ACC112 (cell line): ENCODE results near the gene CHST8.

Source experiments
- H2AFZ ChIP-seq: fragments of 200-600 bp; sonication (generic); one replicate; pipeline ENCODE4 v1.6.0; 2017; ENCODE audit warnings: antibody characterized with exemption, low read length; ENCODE audit not compliant: unreplicated experiment
- H3K27ac ChIP-seq: fragments of 200-600 bp; sonication (generic); 2 replicates; pipeline ENCODE4 v1.5.1; 2014; ENCODE audit warnings: low read depth, mild to moderate bottlenecking, antibody characterized with exemption, low read length, moderate library complexity
- H3K27me3 ChIP-seq: fragments of 200-600 bp; sonication (generic); 2 replicates; pipeline ENCODE4 v1.6.1; 2014; ENCODE audit warnings: mild to moderate bottlenecking, antibody characterized with exemption, low read length, moderate library complexity, mixed read lengths; ENCODE audit not compliant: insufficient read depth
- H3K36me3 ChIP-seq: fragments of 200-600 bp; sonication (generic); 2 replicates; pipeline ENCODE4 v1.6.1; 2016; ENCODE audit warnings: mild to moderate bottlenecking, antibody characterized with exemption, low read length, moderate library complexity, mixed read lengths; ENCODE audit not compliant: insufficient read depth
- H3K4me1 ChIP-seq: fragments of 200-600 bp; sonication (generic); one replicate; pipeline ENCODE4 v1.6.1; 2016; ENCODE audit warnings: low read length, mixed read lengths; ENCODE audit not compliant: insufficient read depth, unreplicated experiment, control insufficient read depth
- H3K4me3 ChIP-seq: fragments of 200-600 bp; sonication (generic); 2 replicates; pipeline ENCODE4 v1.5.1; 2014; ENCODE audit warnings: mild to moderate bottlenecking, low read depth, low read length
- H3K79me2 ChIP-seq: fragments of 200-600 bp; sonication (generic); one replicate; pipeline ENCODE4 v1.6.0; 2016; ENCODE audit warnings: low read length; ENCODE audit not compliant: control insufficient read depth, unreplicated experiment, insufficient read depth

The CHST8 gene

DNA sequence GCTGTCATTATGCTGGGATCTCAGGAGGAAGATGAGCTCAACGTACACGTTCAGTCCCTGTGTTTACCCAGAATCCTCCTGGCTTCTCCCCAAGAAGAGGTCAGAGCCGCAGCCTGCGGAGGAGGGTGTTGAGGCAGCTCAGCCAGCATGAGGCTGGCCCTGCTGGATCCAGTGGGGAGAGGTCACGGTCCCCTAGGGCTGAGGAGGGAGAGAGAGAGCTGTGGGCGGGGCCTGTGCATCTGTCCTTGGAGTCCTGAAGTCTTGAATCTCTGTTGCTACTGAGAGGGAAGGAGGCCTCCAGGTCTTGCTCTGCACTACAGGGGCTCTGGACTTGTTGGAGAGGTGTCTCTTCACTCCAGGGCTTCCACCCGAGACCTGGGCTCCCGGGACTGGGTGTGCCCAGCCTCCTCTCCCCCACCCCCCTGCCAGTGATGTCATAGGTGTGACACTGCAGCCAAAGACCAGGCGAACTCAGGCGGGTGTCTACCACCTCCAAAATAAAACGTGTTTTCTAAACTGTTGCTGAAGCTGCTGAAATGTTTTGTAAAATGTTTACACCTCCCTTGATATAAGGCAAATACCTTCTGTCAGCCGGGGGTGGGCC, 97.0 kb downstream of the CHST8 start:
- no peak overlapping the region for H3K4me3 ChIP-seq

DNA sequence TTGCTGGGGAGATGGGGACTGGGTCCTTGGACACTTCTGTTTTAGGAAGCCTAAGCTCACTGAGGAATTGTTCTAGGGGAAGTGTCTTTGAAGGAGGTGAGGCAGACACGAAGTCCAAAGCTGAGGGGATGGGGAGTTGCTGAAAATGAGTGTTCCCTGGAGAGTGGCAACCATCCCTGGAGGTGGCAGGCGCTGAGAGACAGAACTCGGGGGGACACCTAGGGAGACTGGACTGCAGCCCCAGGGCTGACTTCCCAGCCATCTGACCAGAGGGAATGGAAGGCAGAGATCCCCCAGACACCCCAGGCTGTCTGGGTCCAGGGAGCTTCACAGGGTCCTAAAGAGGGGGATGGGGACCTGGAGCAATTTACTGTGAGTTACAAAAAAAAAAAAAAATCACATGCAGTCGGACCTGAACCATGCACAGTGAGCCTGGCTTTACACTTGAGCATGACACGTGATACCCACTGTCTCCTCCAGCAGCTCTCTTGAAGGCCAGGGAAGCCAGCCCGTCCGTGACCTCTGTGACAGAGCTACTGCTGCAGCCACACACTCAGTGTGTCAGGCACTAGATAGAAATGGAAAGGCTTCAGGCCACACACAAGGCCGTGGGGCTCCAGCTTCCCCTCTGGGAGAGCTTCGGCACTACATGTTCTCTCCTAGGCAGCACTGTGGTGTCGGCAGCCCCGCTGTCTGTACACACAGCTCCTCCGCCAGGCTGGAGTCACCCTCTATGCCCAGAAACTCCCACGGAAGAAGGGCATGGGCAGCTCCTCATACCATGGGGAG, 97.8 kb downstream of the CHST8 start:
- H3K27me3 ChIP-seq = peaks cover 5% of the 10 kb centered on the region; the same call in 1 of the 2 replicates
- no peaks in the 10 kb centered on the region for H3K36me3 ChIP-seq
- H3K79me2 ChIP-seq = no peaks in the 10 kb centered on the region
- H2AFZ ChIP-seq = no peak overlapping the region
- no peak overlapping the region for H3K27ac ChIP-seq
- no peaks in the 10 kb centered on the region for H3K4me1 ChIP-seq
- H3K4me3 ChIP-seq = no peak overlapping the region

More for the DNA sequence above, 97.0 kb downstream of the CHST8 start:
- Histone ChIP-seq H2AFZ (no peak overlapping the region), H3K27me3 (peaks cover 5% of the 10 kb centered on the region; the same call in 1 of the 2 replicates), H3K27ac (no peak overlapping the region), H3K4me1 (no peaks in the 10 kb centered on the region), H3K36me3 (no peaks in the 10 kb centered on the region), H3K79me2 (no peaks in the 10 kb centered on the region)

DNA sequence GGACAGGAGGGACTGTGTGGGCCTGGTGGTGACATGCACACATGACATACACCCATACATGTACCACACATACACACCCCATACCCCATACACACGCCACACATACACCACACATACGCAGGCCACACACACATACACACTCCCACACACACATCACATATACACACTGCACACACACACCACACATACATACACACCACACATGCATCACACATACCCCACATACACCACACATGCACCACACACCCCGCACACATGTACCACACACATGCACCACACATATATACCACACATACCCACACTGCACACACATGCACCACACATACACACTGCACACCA, 98.4 kb downstream of the CHST8 start:
- no peak overlapping the region for H3K27ac ChIP-seq
- no peak overlapping the region for H3K4me3 ChIP-seq
- H3K36me3 ChIP-seq = no peaks in the 10 kb centered on the region
- H3K4me1 ChIP-seq = no peaks in the 10 kb centered on the region
- H3K27me3 ChIP-seq = peaks cover 5% of the 10 kb centered on the region; the same call in 1 of the 2 replicates
- no peak overlapping the region for H2AFZ ChIP-seq
- H3K79me2 ChIP-seq = no peaks in the 10 kb centered on the region

DNA sequence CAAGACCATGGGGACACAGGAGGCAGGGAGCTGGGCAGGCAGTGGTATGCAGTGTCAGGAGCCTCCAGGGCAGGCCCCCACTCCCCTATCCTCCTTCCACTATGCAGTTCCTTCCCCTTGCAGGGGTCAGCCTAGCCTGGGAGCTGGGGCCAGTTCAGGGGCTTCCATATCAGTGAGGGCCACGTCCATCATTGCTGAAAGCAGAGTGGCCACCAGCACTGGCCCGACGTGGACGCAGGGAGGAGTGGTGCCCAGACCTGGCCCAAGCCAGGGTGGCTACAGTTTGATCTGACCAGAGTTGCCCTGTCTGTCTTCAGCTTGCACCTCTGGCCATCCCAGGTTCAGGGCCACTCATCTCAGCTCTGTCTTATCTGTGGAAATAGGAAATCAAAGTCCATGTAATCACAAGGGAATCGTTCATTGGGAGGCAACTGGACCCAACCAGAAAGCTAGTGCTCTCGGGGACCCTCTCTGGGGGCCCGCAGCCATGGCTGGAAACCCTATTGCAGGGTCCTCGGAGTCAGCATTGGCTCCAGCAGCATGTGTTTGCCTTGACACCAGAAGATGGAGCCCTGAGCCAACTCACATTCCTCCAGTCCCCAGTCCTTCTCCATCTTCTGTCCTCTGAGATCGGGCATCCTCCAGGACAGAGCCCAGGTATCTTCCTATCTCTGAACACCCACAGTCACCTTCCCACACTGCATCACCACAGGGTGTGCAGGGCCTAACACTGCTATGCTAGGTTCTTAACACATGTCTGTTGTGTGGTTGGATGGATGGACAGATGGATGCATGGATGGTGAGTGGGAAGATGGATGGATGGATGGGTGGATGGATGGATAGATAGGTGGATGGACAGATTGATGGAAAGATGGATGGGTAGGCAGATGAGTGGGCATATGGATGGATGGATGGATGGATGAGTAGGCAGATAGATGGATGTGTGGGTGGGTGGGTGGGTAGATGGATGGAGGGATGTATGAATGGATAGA, 99.2 kb downstream of the CHST8 start:
- Histone ChIP-seq H2AFZ (no peak overlapping the region), H3K4me1 (no peaks in the 10 kb centered on the region), H3K27ac (no peak overlapping the region), H3K79me2 (no peaks in the 10 kb centered on the region), H3K36me3 (no peaks in the 10 kb centered on the region), H3K27me3 (peaks cover 5% of the 10 kb centered on the region; the same call in 1 of the 2 replicates), H3K4me3 (no peak overlapping the region)

DNA sequence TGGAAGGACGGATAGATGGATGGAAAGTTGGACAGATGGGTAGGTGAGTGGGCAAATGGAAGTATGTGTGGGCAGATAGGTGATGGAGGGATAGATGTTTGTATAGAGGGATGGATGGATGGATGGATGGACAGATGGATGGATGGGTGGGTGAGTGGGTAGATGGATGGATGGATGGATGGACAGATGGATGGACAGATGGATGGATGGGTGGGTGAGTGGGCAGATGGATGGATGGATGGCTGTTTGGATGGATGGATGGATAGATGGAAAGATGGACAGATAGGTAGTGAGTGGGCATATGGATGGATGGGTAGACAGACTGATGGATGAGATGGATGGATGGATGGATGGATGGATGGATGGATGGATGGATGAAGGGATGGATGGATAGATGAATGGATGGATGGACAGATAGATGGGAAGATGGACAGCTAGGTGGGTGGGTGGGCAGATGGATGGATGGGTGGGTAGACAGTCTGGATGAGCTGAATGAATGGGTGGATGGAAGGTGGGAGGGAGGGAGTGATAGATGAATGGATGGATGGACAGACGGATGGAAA, 100.1 kb downstream of the CHST8 start:
- Histone ChIP-seq H3K4me3 (no peak overlapping the region), H3K27ac (no peak overlapping the region), H2AFZ (no peak overlapping the region), H3K4me1 (no peaks in the 10 kb centered on the region), H3K27me3 (peaks cover 5% of the 10 kb centered on the region; the same call in 1 of the 2 replicates), H3K79me2 (no peaks in the 10 kb centered on the region), H3K36me3 (no peaks in the 10 kb centered on the region)

DNA sequence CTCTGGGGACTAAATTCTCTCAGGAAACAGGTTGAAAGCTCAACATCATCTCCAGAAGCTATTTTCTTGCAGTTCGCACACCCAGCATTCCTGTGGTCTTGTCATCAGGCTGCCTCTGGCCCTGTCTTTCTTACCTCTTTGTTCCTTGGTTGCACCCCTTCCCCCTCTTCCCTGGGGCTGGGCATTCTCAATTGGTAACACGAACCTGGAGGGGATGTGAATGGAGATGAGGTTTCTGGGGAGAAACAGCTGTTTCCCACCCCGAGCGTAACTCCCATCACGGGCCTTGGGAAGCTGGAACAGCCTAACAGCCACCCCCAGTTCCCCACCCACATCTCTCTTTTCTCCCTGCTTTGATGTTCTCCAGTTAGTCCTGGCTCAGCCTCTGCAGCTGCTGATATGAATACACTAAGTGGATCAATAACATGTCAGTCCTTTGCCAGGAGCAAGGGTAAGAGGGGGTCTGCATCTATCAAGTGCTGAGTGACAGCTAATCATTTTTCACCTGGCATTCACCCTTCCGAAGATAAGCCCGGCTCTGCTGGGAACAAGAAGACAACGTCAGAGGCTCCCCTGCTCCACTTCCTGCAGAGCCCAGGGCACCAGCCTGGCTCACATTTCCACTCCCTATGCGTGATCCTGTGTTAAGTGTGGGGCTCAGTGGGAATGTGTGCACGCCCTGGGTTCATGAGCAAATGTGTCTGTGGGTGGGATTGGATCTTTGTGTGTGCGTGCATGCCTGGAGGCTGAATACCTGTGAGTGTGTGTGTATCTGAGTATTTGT, 100.9 kb downstream of the CHST8 start:
- Histone ChIP-seq H3K4me1 (no peaks in the 10 kb centered on the region), H3K4me3 (no peak overlapping the region), H2AFZ (no peak overlapping the region), H3K27ac (no peak overlapping the region), H3K36me3 (no peaks in the 10 kb centered on the region), H3K79me2 (no peaks in the 10 kb centered on the region), H3K27me3 (peaks cover 11% of the 10 kb centered on the region)

DNA sequence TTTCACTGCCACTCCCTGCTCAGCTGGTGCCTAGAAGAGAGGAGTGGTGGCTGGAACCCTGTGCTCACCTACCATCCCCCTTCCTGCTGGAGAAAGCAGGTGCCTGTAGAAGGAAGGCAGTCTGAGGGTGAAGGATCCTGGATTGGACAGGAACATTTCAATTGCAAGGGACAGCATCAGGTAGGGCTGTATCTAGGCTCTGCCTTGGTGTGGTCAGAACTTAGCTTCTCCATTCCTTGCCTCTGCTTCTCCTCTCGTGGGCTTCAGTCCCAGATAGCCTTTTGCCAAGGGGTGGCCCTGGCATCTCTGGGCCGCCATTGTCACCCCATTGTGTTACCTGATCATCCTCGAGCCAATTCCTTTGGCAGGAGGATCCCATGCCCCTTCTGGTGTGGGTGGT, 101.8 kb downstream of the CHST8 start:
- Histone ChIP-seq H3K27me3 (peaks cover 18% of the 10 kb centered on the region), H3K4me3 (no peak overlapping the region), H3K27ac (no peak overlapping the region)

DNA sequence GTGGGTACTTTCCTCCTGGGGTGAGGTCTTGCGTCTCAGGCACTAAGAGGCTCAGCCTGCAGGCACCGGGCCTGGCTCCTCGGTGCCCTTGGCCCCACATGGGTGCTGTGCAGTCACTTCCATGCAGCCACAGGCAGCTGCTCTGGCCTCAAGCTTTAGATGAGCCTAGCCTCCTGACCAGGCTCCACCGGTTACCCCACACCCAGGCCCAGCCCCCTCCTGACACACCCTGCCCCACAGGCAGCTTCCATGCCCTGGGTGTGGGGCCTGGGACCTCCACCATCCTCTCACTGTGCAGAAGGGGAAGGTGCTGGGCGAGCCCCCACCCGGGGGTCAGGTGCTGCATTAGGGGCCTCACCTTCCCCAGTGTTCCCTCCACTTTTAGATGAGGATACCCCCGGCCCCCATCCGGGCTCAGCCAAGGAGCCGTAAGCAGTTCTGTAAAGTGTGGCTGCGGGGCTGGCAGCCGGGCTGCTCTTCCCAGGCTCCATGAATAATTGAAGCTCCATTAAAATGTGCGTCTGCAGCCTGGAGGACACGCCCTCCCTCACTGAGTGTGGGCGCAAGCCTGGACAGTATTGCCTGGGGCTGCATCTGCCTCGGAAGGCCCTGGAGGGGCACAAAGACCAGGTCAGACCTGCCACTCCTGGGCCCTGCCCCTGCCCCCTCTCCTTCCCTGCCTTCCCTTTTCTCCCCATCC, 102.4 kb downstream of the CHST8 start:
- H3K4me3 ChIP-seq = no peak overlapping the region

More for the DNA sequence above, 101.8 kb downstream of the CHST8 start:
- no peaks in the 10 kb centered on the region for H3K36me3 ChIP-seq
- H3K79me2 ChIP-seq = no peaks in the 10 kb centered on the region
- H3K4me1 ChIP-seq = no peaks in the 10 kb centered on the region
- no peak overlapping the region for H2AFZ ChIP-seq

DNA sequence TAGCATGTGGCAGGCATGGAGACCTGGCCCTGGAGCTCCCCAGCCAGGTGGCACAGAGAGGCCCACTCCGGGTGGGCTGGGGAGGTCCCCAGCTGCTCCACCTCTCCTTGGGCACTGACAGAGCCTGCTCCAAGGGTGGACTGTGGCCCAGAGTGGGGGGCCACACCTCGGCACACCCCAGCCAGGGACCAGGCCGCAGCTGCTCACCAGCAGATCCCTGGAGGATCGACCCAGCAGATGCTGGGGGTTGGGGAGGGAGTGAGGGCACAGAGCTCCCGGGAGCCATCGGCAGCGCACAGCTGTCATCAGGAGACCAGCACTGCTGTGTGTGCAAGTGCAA, 102.9 kb downstream of the CHST8 start:
- H3K27ac ChIP-seq = no peak overlapping the region
- no peaks in the 10 kb centered on the region for H3K4me1 ChIP-seq

More for the DNA sequence above, 102.4 kb downstream of the CHST8 start:
- Histone ChIP-seq H3K79me2 (no peaks in the 10 kb centered on the region), H3K27me3 (peaks cover 25% of the 10 kb centered on the region), H3K36me3 (no peaks in the 10 kb centered on the region), H3K4me1 (no peaks in the 10 kb centered on the region), H2AFZ (no peak overlapping the region), H3K27ac (no peak overlapping the region)

More for the DNA sequence above, 102.9 kb downstream of the CHST8 start:
- H3K79me2 ChIP-seq = no peaks in the 10 kb centered on the region
- no peaks in the 10 kb centered on the region for H3K36me3 ChIP-seq
- no peak overlapping the region for H3K4me3 ChIP-seq
- H2AFZ ChIP-seq = no peak overlapping the region
- peaks cover 30% of the 10 kb centered on the region for H3K27me3 ChIP-seq
